Activated CD4-positive, CD25-positive, alpha-beta regulatory T cell treated with anti-CD3 and anti-CD28 coated beads, Interleukin-2, amount 50 U/mL, for 16 hours (primary cell): ENCODE data around the gene OSTF1.

ENCODE experiments used
- DNase-seq: peaks from one replicate; pipeline ENCODE4 v3.0.0-alpha.2; 2020; ENCODE audit warnings: low read depth, low spot score

The OSTF1 gene

DNA sequence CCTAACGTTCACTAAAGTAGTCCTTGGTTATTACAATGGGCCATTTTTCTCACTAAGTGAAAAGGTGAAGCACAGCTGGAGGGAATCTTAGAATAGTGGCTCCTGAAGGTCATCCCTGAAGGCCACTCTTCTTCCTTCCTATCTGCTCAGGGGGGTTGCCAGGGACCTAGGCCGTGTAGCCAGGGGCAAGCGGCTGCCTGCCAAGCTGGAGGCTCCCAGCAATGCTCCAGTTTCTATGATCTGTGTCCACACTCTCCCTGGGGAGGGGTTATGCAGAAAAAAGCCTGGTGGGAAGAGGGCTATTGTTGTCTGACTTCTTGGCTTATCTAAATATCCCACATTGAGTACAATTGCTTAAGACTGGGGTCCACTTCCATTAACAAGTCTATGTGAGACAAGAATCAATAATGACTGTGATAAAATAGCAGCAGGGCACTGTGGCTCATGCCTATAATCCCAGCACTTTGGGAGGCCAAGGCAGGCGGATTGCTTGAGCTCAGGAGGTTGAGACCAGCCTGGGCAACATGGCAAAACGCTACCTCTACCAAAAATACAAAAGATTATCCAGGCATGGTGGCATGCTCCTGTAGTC lies 4.1 kb upstream of the OSTF1 start:
- DNase-seq: no peak

DNA sequence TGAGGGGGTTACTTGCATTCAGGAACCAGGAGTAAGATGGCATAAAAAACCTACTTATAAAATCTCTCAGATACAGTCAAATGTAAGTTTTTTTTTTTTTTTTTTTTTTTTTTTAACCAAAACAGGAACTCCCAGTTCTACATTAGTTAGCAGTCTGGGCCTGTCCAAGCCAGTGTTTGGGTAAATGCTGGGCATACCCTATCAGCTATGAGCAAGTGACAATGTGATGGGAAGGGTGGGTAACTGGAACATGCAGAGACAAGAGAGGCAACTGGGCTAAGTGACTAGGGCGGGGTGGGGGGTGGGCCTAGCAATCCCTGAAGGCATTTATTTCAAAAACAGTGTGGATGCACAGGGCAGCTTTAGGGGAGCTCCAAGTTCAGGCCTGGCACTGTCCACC lies 2.7 kb upstream of the OSTF1 start:
- DNase-seq: no peak

DNA sequence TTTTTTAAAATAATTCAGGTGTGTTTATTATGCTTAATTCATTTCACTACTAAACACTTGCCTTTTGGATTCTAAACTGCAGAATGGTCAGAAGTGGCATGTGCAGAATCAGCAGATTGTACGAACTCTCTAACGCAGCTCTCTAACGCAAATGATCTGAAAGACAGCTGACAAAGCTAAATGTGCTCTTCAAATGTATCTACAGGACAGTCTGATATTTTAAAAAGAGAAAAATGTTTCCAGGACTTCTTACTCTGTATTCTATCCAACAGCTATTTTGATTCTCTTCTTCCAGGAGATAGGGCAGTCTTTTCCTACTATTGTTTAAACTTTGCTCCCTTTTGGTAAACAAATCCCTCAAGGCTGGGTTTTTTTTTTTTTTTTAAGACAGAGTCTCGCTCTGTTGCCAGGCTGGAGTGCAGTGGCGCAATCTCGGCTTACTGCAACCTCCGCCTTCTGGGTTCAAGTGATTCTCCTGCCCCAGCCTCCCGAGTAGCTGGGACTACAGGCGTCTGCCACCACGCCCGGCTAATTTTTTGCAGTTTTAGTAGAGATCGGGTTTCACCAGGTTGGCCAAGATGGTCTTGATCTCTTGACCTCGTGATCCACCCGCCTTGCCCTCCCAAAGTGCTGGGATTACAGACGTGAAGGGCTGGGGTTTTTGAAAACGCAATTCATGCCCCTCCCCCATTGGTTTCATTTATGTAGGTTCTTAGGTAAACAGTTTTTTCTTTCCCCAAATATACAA lies 1.6 kb upstream of the OSTF1 start:
- no peak for DNase-seq

DNA sequence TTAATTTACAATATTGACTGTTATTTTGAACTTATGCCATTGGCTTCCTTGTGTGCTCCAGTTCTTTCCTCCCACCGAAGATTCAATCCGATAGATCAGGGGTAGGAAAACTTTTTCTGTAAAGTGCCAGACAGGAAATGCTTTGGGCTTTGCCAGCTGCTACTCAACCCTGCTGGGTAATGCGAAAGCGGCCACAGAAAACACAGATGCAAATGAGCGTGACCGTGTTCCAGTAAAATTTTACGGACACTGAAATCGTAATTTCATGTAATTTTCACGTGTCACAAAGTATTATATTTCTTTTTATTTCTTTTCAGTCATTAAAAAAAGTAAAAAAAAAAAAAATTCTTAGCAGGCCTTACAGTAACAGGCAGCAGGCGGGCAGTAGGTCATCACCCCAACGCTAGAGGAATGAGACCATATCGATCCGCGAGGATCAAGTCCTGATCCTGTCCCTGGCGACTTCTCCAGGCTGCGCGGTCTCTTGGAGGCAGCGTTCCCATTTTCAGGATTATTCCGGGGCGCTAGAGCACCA lies 958 bp upstream of the OSTF1 start:
- DNase-seq: no peak

DNA sequence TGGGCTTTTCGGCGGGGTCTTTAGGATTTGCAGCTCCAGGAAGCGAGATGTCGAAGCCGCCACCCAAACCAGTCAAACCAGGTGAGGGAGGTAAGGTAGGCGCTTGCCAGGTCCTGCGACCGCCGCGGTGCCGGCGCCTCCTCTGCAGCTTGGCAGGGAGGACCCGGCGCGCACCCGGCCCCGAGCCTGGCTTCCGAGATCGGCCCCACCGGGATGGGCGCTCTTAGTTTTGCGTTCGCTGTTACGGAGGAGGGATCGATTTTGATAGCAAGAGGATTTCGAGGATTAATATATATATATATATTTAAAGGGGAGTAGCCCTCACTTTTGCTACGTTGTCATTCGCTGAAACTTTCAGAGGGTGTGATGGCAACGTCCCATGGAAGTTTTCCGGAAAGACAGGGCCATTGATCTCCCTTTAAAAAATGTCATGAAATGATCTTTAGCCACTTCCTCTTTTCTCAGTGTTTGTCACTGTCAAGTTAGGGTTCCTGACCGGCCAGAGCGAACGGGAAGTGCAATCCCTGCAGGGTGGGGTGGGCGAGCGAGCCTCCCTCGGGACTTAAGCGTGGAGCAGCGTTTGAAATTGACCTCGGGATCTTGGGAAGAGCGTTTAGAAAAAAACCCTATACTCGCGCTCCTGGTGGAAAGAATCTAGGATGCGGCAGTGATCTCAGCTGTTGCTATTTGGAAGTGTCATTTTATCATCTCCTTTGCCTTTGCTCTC lies 495 bp downstream of the OSTF1 start:
- no peak for DNase-seq

DNA sequence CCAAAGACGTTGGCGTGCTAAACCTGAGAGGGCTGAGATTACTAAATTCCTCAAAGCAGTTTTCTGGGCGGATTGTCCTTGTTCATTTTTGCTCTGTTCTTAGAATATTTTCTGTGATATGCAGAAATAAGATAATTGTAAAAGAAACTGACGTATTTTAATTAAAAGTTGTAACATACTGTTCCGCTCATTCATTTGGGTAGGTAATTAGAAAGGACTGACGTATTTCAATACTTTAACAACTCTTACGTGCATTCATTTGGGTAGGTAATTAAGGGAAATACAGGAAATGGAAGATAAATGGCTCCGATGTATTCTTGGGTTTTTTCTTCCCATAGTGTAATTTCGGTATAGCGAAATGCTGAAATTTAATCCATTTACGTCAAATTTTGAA lies 1.1 kb downstream of the OSTF1 start:
- no peak for DNase-seq

DNA sequence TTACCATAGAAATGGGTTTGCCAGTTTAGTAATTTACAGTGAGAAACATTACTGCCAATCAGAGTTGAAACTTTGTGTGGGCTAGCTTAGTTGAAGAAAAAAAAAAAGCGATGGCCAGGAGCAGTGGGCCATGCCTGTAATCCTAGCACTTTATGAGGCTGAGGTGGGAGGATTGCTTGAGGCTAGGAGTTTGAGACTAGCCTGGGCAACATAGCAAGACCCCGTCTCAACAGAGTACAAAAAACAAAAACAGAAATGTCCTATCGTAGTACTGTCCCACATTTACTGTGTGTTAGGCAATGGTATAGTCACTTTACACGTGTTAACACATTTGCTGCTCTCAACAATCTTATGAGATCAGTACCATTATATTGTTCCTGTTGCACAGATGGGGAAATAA lies 2.3 kb downstream of the OSTF1 start:
- no peak for DNase-seq

DNA sequence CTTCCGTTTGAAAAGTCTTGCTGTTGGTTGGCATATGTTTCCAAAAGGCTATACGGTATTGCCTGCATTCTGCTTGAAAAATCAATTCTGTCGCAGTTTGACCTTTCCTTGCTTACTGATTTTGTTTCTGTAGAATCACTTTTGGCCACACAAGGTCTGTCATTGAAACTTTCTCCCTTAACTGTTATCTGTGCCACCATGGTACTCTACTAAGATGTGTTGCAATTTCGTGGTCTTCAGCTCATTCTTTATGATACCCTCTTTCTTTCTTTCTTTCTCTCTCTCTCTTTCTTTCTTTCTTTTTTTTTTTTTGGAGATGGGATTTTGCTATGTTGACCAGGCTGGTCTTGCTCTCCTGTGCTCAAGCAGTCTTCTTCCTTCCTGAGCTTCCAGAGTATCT lies 4.5 kb downstream of the OSTF1 start:
- no peak for DNase-seq

DNA sequence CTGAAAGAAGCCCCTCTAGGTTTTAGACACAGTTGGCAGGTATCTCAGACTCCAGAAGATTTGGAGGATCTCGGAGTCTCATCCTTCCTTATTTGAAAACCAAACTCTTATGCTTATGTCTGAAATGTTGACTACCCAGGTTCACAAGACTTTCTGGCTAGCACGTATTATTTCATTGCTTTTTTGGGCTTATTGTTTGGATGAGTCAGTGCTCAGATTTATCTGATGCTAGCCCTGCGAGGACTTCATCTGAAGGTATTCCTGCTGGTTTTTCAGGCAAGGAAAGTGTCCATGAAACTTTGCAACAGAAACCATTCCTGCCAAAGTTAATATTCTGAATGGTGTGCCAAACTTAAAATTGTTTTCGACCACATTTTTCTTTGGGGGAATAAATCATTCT lies 8.5 kb downstream of the OSTF1 start:
- no peak for DNase-seq

DNA sequence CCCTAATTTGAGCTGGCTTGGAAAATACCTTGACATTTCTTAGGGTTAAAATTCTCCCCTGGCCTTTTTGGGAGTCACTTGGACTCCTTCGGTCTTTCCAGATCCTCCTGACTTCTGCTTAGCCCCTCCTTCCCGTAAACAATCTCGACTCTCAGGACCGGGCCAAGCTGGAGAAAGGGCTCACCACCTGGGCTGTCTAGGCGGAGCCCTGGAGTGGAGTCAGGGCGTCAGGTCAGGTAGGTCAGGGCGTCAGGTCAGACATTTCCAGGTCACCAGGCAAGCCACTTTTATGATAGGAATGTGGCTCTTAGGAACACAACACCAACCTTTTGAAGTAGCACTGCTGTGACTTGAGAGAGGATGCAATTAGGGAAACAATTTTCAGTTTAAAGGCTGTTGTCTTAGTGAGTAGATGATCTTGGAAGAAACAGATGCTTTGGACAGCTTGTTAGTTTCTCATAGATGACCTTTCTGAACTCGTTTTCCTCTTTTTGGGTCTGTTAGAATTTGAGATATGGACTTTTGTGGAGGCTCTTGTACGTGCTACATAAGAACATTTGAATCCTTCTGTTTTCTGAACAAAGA lies 12.8 kb downstream of the OSTF1 start:
- no peak for DNase-seq

DNA sequence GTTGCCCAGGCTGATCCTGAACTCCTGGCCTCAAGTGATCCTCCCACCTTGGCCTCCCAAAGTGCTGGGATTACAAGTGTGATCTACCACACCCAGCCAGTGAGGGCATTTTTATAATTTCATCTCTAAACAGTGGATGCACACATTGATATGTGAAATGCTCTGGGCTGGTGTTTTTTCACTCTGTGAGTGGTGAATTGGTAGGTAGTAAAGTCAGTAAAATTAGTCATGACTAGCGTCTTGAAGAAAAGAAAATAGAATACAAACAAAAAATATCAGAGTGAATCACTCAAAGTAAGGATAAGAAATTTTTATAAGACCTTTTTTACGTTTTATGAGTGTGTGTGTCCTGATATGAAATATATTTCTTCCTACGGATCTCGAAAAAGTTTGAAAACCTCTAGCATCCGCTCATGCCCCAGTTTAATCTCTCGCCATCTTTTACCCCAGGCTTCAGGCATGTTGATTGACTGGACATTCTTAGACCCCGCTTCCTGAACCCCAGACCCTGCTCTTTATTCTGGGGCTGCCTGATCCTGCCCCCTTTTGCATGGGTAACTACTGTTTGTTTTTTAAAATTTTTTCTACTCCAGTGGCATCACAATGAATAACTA lies 14.0 kb downstream of the OSTF1 start:
- no peak for DNase-seq

DNA sequence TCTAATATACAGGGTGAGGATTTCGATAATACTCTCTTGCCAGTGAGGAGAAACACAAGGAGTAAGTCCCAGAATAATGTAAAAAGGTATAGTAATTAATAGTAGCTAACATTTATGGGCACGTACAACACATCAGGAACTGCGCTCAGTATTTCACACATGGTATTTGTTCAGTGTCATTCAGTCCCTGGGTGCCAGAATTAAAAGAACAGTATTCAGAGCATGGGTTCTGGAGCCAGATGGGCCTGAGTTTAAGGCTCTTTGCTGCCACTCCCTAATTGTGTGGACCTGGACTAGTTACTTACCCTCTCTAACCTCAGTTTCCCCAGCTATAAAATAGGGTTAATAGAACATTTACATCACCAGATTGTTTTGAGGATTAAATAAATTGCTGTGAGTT lies 16.3 kb downstream of the OSTF1 start:
- DNase-seq: no peak

DNA sequence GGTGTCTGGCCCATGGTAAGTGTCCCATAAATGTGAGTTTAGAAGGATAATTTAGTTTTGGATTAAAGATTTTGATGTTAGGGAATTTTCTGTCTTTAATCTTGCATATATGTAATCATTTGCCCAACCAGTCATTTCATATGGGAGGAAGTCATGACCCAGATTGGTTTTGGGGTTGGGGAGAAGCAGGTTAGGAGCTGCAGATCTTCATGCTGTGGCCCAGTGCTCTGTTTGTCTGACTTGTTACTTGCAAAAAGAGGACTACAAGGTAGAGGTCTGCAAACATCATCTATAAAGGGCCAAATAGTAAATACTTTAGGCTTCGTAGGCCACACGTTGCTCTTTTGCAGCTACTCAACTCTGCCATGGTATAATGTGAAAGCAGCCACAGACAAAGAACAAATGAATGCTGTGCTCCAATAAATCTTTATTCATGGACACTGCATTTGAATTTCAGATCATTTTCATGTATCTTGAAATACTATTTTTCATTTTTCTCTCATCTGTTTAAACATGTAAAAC lies 16.8 kb downstream of the OSTF1 start:
- no peak for DNase-seq

DNA sequence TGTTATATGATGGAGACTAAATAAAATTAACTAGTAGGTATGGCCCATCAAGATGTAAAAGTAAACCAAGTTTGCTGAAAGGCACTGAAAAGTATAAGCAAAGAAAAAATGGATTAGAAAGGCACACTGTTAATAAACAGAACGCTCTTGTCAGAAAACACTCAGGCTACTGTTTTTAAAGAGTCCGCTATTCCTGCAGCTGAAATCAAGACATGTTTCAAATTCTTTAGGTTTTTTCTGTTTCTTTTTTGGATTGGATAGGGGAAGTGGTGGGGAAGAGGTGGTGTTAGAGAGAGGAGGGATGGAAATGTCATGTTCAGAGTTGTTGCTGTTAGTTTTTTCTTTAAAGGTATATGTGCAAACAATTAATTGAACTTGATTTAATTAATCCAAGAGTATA lies 17.5 kb downstream of the OSTF1 start:
- no peak for DNase-seq

DNA sequence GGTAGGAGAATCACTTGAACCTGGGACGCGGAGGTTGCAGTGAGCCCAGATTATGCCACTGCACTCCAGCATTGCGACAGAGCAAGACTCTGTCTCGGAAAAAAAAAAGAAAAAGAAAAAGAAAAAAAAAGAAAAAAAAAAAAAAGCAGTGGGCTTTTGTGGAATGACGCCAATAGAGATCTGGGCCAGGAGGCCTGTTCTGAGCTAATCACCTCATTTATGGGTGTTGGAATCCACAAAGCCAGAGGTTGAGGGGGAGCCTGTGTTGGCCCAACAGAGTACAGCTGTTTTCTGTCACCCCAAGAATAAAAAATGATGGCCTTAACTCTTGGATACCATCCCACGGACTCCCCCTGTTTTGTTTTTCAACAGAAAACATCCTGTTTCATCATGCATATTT lies 18.5 kb downstream of the OSTF1 start:
- DNase-seq: no peak

DNA sequence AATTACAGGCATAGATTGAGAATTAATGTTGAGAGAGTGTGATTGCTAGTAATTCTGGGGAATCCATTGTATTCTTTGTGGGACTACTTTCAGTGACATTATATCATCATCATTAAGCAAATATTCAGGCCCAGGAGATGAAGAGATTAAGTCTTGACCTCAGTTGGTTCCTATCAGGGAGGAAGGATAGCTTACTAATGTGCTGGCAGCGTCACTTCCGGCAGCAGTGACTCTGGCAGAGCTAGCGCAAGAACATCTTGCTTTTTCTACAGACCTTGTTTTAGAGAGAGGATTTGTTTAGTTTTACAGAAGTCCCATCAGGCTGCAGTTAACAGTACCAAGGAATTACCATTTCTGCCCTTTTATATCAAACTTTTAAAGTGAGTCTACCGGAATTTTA lies 20.3 kb downstream of the OSTF1 start:
- DNase-seq: no peak

DNA sequence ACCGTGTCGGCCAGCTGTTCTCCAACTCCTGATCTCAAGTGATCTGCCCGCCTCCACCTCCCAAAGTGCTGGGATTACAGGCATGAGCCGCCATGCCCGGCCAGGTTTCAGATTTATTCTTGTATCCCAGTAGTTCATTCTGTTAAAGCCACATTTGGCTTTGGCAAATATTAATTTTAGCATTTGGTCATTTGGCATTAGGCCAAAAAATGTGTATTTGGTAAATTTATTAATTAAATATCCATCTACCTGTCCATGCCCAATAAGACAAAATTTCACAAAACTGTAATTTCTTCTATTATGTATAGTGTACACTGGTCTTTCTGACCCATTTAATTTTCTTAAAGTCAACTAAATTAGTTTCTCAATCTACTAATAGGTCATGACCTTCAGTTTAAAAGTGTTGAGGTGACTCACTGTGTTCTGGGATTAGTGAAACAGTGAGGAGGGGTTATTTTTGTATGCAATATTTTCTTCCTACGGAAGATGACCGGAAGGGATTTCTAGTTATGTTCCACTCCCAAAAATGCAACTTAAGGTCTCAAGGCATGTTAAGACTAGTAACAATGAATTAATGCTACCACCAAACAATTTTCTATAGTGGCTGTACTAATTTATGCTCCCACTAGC lies 21.0 kb downstream of the OSTF1 start:
- no peak for DNase-seq

DNA sequence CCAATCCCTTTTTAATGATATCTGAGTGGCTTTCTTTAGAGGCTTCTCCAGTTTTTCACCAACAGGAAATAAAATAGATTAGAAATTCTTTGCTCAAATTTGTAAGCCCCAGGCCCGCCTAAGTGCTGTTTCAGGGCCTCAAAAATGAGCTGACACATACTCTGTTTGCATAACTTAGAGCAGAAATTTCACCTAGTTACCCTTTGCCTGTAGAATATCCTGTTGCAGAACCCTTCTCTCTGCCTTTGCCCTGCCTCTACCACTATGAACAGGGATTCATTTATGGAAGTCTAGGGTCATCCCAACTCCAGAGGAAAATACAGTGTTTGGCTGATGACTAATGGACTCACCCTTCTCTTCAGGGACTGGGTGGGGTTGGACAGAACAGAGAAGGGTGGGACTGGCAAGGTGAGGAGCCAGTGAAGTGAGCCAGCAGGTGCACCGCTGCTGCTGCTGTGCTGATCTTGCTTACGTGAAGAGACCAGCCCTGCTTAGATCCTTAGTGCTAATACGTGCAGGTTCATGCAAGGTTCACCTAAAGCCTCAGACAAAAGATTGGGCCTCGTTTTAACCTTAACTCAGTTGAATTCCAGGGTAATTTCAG lies 22.8 kb downstream of the OSTF1 start:
- no peak for DNase-seq

DNA sequence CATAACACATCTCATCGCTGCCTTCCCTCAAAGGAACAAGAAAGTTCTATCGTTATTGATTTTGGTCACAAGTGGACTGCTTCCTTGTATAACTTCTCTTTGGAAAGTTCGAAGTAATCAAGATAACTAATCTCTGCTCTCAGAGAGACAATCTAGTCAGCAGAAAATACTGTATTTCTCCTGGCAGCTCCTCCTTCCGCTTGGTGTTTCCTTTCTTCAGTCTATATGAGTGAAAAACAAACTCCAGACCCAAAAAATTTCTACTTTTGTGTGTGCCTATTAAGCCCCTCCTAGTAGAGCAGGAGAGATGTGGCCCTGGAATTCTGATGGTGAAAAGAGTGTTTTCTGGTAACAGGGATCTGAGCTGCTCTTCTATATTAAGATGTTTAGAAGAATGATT lies 24.5 kb downstream of the OSTF1 start:
- no peak for DNase-seq

DNA sequence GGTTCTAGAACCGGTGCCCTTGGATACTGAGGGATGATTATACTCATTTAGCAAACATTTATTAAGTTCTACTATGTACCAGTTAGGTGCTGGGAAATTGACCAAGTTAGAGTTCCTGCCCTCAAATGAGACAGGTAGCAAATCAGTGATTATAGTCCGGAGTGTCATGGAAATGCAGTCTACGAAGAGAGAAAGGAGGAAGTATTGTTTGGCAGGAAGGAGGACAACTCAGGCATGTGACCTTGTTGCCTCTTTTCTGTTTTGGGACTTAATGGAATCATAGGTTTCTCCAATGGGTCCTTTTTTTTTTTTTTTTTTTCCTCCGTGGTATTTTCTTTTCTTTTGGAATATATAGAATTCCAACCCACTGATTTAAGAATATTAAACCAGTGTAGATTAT lies 28.0 kb downstream of the OSTF1 start:
- no peak for DNase-seq

DNA sequence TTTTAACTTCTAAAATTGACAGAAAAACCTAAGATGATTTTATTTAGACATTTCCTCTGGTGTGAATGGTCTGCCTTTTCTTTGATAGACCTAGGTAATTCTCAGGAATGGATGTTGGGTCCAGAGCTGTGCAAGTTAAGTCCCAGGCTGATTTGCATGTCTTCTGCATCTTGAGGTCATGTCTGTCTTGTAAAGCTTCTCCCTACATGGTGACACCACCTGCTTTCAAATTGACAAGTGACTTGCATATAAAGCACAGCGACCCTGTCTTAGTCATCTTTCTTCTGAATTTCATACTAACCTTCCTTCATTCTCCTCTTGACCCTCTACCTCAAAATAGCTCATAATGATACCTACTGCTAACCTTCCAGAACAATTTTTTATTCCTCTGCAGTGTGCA lies 29.2 kb downstream of the OSTF1 start:
- DNase-seq: no peak
